Endothelial cell of umbilical vein (primary cell): Measurements from ENCODE around the gene DGKB.

Experiments used
- CTCF ChIP-seq, 2 donors: IDR thresholded peaks; 1 replicate in 1 of 2; 2 replicates in 1 of 2; pipeline ENCODE4 v1.5.1; 2011; ENCODE audit warnings: low read length in 2 of 2, mild to moderate bottlenecking in 2 of 2, moderate library complexity in 2 of 2, control low read depth in 1 of 2, inconsistent platforms in 1 of 2, low read depth in 1 of 2; ENCODE audit not compliant: insufficient read depth in 1 of 2; ENCODE audit errors: extremely low read depth in 1 of 2
- EZH2 ChIP-seq: IDR thresholded peaks from 2 replicates; pipeline ENCODE4 v1.6.1; 2012; ENCODE audit warnings: borderline replicate concordance, low read depth, mild to moderate bottlenecking, moderate library complexity, low read length, inconsistent platforms; ENCODE audit not compliant: severe bottlenecking
- MAX ChIP-seq: IDR thresholded peaks from 2 replicates; pipeline ENCODE4 v1.6.1; 2011; ENCODE audit not compliant: insufficient read depth, insufficient read length
- MYC ChIP-seq: IDR thresholded peaks from one replicate; pipeline ENCODE4 v1.6.1; 2011; ENCODE audit warnings: mild to moderate bottlenecking, low read depth, low read length
- POLR2A ChIP-seq: IDR thresholded peaks from 2 replicates; pipeline ENCODE4 v1.6.1; 2012; ENCODE audit warnings: low read depth, mild to moderate bottlenecking, control low read depth, low read length
- POLR2AphosphoS5 ChIP-seq: IDR thresholded peaks from 2 replicates; pipeline ENCODE4 v1.6.1; 2012; ENCODE audit warnings: low read depth, mild to moderate bottlenecking, control low read depth, low read length, moderate library complexity; ENCODE audit not compliant: insufficient read depth

- TF ChIP-seq POLR2A (no peak), CTCF (IDR thresholded peaks at IDR 0.05; ENCODE audit: extremely low read depth in 1 of 2, insufficient read depth in 1 of 2, low read depth in 1 of 2, low read length in 2 of 2) (no peak), POLR2AphosphoS5 (no peak), MYC (no peak), EZH2 (no peak), MAX (no peak)
These were observed 710.9 kb downstream of the DGKB start for GRCh38 chr7:14191686-14192098.
